Islet precursor cell (in vitro differentiated cells): ENCODE measurements around the gene SULT1B1.
"Not testable (repeated sequence)": the region's sequence is repeated elsewhere in the genome, so short reads cannot be mapped to it uniquely, and the experiment has no call there.

Experiments used
- DNase-seq: peaks from one replicate; pipeline ENCODE4 v3.0.0-alpha.2; 2018

The SULT1B1 gene

DNA sequence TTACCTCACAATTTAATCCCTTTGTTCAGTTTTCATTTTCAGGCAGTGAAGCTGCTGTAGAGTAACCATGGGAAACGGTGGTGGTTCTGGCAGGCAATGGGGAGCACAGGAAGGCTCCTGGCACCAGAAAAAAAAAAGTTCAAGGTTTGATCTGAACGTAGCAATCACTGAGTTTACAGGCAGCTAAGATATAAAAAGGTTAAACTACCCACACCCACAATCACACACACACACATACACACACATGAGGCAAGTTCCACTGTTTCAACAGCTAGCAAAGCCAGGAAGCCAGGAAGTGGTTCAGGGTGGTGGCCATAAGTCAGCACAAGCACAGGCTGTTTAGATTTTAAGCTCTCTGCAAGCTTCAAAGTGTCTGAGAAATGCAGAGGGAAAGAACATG lies at the start of gene SULT1B1:
Gene SULT1B1 (minus strand): TSS at position 166 of the 400 bp plus-strand sequence. CDS start 5,403 bp downstream, outside the sequence.
- DNase-seq: no peak

DNA sequence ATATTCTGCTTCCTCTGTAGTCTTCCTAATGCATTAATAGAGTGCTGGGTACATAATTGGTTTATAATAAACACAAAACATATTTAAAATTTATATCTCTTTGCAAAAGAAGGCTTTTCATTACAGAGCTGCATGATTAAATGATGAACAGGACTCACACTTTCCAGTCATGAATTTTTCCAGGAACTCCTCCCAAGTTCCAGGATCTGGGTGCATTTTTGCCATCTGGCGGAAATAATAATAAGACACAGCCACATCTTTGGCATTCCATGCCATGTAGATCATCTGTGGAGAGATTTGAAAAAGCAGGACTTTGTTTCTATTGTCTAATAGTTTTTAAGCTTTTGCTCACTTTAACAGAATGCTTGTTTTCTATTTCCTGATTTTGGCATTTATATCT lies 40.2 kb upstream of the SULT1B1 start:
- no peak for DNase-seq

DNA sequence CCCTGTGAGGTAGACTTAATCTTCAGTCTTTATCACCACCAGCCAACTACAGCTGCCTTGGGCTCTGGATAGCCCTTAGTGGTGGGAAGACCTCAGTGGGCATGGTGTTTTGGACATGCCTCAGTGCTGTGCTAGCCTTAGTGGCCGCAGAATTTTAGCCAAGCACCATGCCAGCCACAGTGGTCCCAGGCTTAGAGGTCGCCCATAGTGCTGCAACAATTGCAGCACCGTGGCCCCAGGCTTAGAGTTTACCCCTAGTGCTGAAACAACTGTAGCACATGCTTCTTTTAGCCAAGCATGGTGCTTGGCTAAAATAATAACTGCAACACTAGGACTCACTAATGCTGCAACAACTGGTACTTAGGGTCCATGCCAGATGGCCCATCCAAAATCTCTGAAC lies 38.9 kb upstream of the SULT1B1 start:
- DNase-seq: no peak

DNA sequence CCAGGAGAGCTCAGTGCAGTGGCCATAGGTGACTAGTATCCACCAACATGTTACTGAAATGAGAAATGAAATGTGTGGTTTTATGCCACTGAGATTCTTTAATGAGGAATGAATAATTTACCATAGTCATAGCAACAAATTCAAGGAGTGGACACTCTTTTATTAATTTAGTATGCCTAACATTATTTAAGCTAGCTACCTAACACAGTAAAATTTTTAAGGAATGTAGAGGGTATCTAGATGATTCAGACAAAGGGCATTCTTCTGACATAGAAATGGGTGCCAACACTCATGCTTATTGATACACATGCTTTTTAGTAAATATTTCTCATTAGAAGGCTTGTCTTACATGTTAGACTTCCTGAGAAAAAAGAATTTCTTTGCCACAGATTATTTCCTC lies 33.3 kb upstream of the SULT1B1 start:
- DNase-seq: no peak

DNA sequence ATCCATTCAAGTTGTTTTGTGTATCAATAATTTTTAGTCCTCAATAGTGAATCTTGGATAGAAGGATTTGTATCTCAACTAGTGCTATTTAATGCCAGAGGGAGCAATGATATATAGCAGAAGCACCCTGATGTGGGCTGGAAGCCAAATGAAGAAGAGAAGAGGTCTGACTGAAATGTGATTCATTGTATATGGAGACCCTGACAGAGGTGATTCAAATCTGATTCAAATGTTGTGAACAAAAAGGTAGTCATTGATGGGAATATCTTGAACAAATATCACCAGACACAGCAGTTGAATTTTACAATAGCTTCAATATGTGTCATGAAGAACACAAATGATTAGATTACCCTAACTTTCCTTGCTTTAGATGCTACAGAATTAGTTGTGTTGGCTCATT lies 27.5 kb upstream of the SULT1B1 start:
- no peak for DNase-seq

DNA sequence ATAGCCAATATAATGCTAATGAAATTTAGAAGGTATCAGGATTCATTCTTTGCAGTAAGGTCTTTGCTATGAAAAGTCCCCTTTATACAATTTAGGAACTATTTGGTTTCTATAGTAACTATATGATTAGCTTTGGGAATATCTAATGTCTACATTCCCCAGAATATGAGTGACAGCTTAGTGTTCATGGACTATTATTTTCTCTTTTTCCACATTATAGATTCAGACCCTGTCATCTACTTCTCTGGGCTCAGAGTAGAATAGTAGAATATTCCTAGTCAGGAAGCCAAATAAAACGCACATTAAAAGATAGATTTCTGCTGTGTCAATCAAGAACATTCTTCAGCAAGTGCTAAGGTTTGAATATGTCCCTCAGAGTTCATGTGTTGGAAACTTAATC lies 26.1 kb upstream of the SULT1B1 start:
- DNase-seq: no peak

DNA sequence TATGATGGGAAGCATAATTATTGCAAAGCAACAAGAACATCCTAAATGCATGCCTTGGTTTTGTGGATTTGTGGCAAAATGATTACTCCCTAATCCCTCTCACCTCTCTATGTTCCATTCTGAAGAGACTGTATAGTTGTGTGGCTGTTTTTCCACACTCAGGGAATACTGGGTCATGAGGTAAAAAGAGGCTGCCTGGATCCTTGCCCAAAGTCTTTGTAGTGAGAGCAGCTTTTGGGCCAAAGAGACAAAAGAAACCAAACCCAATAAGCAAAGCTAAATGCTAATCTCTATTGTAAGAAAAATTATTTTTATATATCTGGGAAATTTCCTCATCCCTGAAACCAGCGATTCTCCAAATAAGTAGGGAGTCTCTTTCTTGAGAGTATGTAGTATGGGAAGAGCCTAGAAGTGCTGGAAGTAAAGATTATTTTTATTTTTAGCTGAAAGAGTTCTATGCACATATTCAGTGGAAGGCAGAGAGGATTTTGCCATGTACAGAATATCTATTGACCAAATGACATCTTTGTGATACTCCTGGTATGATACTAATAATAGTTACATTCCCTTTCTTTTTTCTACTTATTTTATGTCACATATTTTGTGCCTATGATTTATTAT lies 24.9 kb upstream of the SULT1B1 start:
- DNase-seq: no peak

DNA sequence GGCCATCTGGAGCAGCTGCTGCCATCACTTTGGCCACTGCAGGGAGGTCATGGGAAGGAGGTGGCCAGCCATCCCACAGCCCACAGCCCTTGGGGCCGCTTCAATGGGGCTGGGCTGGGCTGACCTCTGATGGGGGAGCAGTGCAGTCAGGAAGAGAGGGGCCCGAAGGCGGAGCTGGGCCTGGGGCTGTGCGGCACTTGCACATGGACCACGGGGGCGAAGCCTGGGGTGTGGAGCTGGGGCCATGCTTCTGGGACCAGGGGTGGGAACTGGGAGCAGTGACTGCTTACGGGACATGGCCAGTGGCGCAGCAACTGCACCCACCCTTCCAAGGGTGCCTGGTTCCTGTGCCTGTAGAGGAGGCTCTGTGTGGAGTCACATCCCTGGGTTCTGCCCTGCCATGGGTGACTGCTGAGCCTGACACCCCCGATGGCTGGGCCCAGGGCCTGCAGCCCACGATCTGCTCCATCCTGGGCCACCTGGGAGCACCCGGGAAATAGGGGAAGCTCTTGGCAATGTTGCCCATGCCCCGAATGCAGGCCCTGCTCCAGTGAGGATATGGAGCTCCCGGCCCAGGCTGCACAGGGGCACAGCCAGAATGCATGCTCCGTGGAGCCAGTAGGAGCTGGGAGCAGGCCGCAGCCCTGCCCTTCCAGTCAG lies 22.4 kb upstream of the SULT1B1 start:
- no peak for DNase-seq

DNA sequence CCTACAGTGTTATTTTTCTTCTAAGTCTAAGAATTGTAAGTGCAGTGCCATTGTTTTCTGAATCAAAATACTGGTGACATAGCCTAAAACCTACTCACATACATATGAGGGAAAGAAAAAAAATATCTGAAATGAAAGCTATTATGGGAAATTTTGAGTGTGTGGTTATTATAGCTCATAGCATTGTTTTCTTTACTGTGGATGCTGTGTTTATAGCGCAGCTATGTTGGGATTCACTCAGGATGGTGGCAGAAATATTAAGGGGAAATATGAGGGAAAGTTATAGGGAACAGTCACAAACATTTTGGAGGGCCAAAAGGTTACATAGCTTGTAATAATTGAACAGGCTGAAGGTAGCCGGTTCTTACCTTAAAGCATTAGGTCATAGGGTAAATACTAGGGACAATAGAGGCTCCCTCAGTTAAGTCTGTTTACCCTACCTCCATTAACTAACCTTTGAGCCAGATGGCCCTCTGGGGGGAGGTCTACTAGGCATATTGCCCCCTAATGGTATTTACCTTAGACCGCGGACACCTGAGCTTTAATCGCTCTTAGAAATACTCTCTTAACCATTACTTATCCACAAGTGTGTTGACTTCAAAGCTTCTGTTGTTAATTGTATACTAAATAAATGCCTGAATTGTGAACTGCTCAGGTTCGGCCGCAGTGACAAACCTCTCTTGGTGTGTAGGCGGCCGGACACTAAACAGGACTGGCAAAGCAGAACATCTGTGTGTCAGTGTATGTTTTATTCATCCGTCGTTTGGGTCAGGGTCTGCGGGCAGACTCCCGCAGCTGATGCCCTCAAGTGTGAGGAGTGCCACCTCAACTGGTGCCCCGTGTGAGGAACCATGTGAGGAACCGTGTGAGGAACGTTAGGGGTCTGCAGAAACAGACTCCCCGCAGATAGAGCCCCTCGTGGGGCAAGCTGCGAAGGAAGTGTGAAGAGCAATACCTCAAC lies 21.3 kb upstream of the SULT1B1 start:
- no peak for DNase-seq

DNA sequence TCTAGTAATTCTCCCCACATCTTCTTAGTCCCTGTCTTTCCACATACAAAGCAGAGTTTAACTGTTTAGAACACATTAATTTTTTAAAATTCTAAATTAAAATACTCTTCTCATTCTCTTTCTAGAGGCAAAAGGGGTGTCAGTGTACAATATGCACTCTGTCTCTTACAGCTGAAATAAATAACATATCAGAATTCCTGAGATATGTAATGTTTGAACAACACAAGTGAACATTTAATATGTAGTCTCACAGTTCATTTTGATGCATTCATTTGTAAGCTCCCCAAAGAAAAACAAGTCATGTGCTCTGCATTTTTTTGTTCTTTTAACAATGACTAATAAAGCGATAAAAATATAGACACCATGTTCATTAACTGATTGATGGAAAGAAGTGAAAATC lies 19.7 kb upstream of the SULT1B1 start:
- no peak for DNase-seq

DNA sequence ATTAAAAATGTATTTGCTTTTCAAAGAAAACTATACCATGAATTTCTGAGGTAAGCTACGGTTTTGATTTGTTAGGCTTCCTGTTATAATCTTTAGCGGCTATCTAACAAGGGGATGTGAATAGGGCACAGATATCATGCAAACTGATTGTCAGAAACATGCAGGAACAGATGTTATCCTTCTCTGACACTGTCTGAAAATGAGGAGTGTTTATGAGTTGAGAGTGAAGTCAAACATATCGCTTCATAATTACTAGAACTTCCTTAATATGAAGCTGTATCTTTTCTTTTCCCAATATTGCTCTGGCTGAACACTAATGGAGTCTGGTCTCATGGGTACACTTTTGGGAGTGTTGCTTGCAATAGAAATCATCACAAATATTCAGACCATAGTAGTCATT lies 16.3 kb upstream of the SULT1B1 start:
- DNase-seq: no peak

DNA sequence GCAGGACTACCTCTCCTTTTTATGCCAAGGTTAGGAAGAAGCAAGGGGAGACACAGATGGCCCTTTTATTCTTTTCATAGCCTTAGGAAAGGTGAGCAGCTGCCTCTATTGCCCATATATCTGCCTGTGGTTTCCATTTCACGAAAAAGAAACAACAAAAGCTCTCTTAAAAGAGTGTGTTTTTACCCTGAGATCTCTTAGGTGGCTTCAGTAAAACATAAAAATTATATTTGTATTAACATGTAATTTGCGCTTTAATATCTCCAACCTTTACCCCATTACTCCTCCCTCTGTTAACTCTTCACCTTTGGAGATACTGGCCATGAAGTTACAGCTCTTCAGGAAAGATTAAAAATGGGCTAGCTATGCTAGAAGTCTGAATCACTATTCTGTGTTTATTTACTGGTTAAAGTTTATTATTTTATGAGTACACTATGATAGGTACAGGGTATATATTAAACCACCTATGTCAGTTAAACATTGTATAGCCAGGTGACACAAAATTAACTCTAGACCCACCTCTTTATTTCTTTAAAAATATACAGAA lies 15.0 kb upstream of the SULT1B1 start:
- no peak for DNase-seq

DNA sequence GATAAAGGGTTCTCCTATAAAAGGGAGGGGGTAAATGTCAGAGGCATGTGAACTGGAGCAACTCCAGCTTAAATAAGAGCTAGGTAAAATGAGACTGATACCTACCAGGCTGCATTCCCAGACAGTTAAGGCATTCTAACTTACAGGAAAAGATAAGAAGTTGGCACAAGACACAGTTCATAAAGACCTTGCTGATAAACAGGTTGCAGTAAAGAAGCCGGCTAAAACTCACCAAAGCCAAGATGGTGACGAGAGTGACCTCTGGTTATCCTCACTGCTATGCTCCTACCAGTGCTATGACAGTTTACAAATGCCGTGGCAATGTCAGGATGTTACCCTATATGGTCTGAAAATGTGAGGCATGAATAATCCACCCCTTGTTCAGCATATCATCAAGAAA lies 13.1 kb upstream of the SULT1B1 start:
- no peak for DNase-seq

DNA sequence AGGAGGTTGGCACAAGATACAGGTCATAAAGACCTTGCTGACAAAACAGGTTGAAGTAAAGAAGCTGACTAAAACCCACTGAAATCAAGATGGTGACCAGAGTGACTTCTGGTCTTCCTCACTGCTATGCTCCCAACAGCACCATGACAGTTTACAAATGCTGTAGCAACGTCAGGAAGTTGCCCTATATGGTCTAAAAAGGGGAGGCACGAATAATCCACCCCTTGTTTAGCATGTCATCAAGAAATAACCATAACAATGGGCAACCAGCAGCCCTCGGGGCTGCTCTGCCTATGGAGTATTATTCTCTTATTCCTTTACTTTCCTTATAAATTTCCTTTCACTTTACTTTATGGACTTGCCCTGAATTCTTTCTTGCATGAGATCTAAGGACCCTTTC lies 8.1 kb upstream of the SULT1B1 start:
- not testable (repeated sequence) for DNase-seq

DNA sequence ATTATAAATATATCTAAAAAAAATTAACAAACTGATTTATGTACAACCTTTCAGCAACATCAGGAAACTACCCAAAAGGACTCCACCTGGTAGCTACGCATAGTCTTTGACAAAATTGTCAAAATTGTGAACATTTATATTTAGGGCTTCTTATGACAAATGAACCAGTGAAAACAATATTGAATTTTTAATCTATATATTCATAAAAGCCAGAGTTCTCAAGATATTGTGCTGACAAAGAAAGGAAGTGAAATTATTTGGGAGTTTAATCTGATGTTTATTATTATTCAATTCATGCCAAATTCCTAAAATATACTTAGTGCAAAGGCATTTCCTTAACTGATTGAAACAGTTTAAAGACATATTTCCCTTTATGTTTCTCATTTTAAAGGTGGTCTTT lies 5.3 kb upstream of the SULT1B1 start:
- no peak for DNase-seq

DNA sequence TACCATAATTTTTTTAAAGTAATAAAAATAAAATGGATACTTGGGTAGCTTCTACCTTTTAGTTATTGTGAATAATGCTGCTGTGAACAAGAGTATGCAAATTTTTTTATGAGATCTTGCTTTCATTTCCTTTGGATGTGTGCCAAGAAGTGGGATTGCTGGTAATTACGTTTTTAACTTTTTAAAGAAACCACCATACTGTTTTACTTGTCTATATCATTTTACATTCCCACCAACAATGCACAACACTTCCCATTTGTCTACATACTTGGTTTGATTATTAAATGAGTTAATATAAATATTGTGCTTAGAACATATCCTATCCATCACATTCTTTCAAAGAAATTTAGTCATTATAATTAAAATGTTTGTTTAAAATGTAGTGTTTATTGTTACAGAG lies 3.9 kb upstream of the SULT1B1 start:
- DNase-seq: no peak

DNA sequence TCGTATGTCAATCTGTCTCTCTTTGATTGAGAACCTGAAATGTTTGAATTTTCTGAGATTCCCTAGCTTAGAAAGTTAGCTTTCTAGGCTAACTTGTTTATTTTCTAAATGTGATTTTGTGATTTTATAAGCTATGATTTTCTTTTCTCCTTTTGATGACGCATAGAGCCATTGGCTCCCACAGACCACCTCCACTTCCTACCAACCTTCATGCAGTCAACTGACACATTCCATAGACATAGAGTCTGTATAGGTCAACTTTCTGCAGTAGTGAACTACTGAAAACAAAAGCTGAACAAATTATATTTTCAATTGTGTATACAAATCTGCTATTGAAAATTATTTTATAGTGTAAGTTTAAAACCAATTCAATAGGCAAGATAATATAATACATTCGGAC lies 2.8 kb upstream of the SULT1B1 start:
- DNase-seq: no peak

DNA sequence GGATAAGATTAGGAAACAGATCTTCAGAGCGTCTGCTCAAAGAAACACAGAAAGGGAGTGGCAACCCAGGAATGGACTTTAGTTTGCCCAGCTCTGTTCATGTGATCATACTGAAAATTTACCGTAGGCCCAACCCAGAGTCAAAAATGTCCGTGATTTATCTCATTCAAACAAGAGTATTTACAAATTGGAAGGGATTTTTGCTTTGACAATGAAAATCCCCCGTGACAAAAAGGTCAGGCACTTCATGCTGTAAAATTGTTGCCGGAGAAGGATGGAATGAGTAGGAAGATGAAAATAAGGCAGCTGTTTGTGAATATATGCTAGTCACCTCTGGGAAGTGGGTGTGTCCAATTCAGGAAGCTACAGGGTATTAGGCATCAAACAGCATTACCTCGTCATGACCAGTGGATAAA lies 1.2 kb downstream of the SULT1B1 start:
- DNase-seq: no peak

DNA sequence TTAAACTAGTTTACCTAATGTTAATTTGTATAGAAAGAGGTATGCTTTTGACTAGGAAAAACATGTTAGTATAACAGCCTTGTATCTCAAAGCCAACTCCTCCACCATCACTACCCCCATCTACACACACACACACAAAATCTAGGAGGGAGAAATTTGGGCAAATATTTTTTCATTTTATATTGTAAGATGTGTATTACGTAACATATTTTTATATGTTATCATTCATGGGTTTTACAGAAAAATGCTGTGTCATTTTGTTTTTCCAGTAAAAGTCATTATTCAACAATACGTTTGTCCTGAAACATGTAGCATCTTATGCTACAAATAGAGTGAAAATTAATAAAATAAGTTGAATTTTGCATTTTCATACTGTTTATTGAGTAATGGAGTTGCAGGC lies 3.0 kb downstream of the SULT1B1 start:
- no peak for DNase-seq

DNA sequence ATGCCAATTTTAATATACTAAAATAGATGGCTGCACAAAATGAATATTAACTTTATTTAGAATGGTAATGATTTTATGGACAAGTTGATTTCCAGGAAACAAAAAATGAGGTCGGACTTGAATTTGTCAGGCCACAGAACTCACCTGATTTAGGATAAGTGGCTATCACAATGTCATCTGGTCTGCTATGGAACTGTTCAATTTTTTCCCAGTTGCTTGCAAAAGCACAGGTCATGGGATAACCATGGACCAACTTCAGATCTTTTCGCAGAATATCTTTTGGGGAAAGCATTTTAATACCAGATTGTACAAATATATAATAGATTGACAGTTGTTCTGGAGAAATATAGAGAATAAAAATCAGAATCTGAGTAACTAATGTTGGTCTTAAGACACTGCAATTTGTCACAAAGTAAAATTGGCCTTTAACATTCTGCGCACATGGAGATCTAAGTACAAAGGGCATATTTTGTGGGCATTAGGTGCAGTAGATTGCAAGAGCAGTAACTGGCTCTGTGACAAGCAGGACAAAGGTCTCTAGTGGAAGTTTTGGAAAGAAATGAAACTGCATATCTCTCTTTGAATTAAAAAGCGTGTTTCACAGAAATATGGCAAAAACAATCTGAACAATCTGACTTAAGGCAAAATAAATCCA lies 5.4 kb downstream of the SULT1B1 start:
- DNase-seq: no peak

DNA sequence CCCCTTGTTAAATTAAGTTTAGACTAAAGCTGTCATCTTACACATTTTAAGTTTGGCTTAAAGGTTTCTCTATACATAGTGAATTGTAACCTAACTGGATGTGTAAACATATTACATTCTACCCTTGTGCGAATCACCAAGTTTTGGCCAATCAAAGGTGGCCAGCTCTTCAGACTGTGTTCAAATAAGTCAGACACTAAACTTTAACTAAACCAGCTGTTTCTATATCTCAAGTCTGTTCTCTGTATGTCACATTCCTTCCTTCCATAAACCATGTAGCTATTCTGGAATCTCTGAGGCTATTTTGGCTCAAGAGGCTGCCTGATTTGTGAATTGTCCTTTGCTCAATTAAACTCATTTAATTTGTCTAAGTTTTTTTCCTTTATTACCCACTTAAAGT lies 6.7 kb downstream of the SULT1B1 start:
- DNase-seq: no peak

DNA sequence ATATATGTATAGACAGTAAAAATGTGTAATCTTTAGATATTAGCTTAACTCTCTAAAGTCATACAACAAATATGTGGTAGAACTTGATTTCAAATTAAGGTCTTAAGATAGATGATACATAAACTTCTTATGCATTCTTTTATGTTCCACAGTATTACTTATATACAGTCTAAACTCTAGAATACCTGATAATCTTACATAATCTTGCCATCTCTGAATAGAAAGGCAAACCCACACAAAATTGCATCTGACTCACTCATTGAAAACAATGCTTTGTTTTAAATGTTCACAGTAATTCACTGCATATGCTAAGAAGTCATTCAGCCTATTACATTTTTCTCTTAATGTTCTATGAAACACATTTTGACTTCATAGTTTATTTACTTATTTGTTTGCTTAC lies 10.1 kb downstream of the SULT1B1 start:
- DNase-seq: no peak

DNA sequence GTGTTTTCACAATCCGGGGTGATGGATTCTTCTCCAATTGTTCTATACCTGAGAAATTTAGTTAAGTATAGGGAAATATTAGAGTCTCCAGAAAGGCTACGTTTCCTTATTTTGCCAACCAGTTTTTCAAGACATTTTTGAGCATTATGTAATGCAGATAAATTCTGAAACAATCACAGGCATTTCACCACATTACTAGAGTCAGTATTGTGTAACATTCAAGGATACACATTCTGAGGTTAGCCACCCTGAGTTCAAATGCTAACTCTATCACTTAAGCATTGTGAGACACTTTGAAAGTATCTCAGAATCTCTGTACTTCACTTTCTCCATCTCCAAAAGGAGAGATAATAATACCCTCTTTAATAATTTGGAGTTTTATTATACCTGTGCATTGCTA lies 10.6 kb downstream of the SULT1B1 start:
- no peak for DNase-seq
